Globus pallidus (tissue), 1 donor: ENCODE measurements around the gene NT5DC1.

Source experiments
- DNase-seq: peaks from one replicate; pipeline ENCODE4 v3.0.0-alpha.2; 2015; ENCODE audit warnings: low spot score

Gene NT5DC1

GRCh38 chr6:116196841-116197240, 96.2 kb downstream of the NT5DC1 start:
- DNase-seq, result no peak

GRCh38 chr6:116200619-116201249, 100.1 kb downstream of the NT5DC1 start:
- no peak for DNase-seq

GRCh38 chr6:116201538-116201937, 100.9 kb downstream of the NT5DC1 start:
- no peak for DNase-seq

GRCh38 chr6:116205281-116205680, 104.6 kb downstream of the NT5DC1 start:
- no peak for DNase-seq

GRCh38 chr6:116206231-116206903, 105.7 kb downstream of the NT5DC1 start:
- DNase-seq, result no peak

- no peak for DNase-seq
Measured at GRCh38 chr6:116208056-116208785, 107.6 kb downstream of the NT5DC1 start.

GRCh38 chr6:116210316-116210715, 109.7 kb downstream of the NT5DC1 start:
- DNase-seq, result no peak

- DNase-seq, result no peak
Measured at GRCh38 chr6:116210750-116211425, 110.2 kb downstream of the NT5DC1 start.

- no peak for DNase-seq
Measured at GRCh38 chr6:116214681-116215080, 114.0 kb downstream of the NT5DC1 start.

- DNase-seq, result no peak
Measured at GRCh38 chr6:116215414-116215813, 114.8 kb downstream of the NT5DC1 start.

- peak; percentile 48 for DNase-seq
Measured at GRCh38 chr6:116217069-116217468, 116.4 kb downstream of the NT5DC1 start.

- DNase-seq, result peak; percentile 28
Measured at GRCh38 chr6:116218172-116218633, 117.5 kb downstream of the NT5DC1 start.

- no peak for DNase-seq
Measured at GRCh38 chr6:116218866-116219265, 118.2 kb downstream of the NT5DC1 start.

GRCh38 chr6:116221067-116221466, 120.4 kb downstream of the NT5DC1 start:
- no peak for DNase-seq

- no peak for DNase-seq
Measured at GRCh38 chr6:116221911-116222310, 121.3 kb downstream of the NT5DC1 start.

- DNase-seq, result no peak
Measured at GRCh38 chr6:116223355-116223754, 122.7 kb downstream of the NT5DC1 start.

- DNase-seq, result peak; percentile 95
Measured at GRCh38 chr6:116229287-116229913, 128.7 kb downstream of the NT5DC1 start.

- no peak for DNase-seq
Measured at GRCh38 chr6:116234689-116235088, 134.0 kb downstream of the NT5DC1 start.

GRCh38 chr6:116238083-116238482, 137.4 kb downstream of the NT5DC1 start:
- no peak for DNase-seq

GRCh38 chr6:116239256-116239655, 138.6 kb downstream of the NT5DC1 start:
- no peak for DNase-seq

GRCh38 chr6:116239856-116240255, 139.2 kb downstream of the NT5DC1 start:
- no peak for DNase-seq

GRCh38 chr6:116244284-116244683, 143.6 kb downstream of the NT5DC1 start:
- DNase-seq, result no peak
